OCI-LY7 (cell line): ENCODE measurements around the gene OR2A12. TPM values are rescaled to one million over a fixed set of nuclear protein-coding genes. Genes with fewer than 3 reads are reported as not detected.
"Not testable (repeated sequence)": the region's sequence is repeated elsewhere in the genome, so short reads cannot be mapped to it uniquely, and the experiment has no call there.

Experiments
- BruUV-seq: library from RNA; stranded (reverse); fragments of 400-500 nt; replicated peaks from 2 replicates; lab custom pipeline; 2021; lab: Mats Ljungman, UMichigan
- CTCF ChIA-PET: fragments of 300-600 bp; sonication (Branson Sonifier 250); formaldehyde crosslinking; loops from one replicate; lab custom pipeline; 2022; ENCODE audit warnings: antibody characterized with exemption; ENCODE audit not compliant: unreplicated experiment; lab: Charles Lee
- POLR2A ChIA-PET: fragments of 300-600 bp; sonication (Branson Sonifier 250); formaldehyde crosslinking; loops from one replicate; lab custom pipeline; 2022; ENCODE audit warnings: antibody characterized with exemption; lab: Charles Lee
- DNase-seq: peaks from one replicate; pipeline ENCODE4 v3.0.0-alpha.2; 2015; ENCODE audit warnings: low spot score
- H2AFZ ChIP-seq: fragments of 200-600 bp; sonication (generic), shearing (Covaris generic); 2 replicates; pipeline ENCODE4 v1.6.1; 2014; ENCODE audit warnings: mild to moderate bottlenecking, antibody characterized with exemption, low read length, moderate library complexity
- H3K27ac ChIP-seq: fragments of 200-600 bp; sonication (generic); 2 replicates; pipeline ENCODE4 v1.5.1; 2014; ENCODE audit warnings: mixed run types, low read depth, mild to moderate bottlenecking, moderate library complexity, low read length, inconsistent platforms; ENCODE audit not compliant: poor library complexity, severe bottlenecking
- H3K36me3 ChIP-seq: fragments of 200-600 bp; sonication (generic); 2 replicates; pipeline ENCODE4 v1.6.1; 2014; ENCODE audit warnings: mild to moderate bottlenecking, antibody characterized with exemption, low read length, moderate library complexity, mixed read lengths; ENCODE audit not compliant: insufficient read depth
- H3K4me1 ChIP-seq: fragments of 200-600 bp; sonication (generic); 2 replicates; pipeline ENCODE4 v1.5.1; 2014; ENCODE audit warnings: mild to moderate bottlenecking, low read length; ENCODE audit not compliant: insufficient read depth, poor library complexity, severe bottlenecking
- H3K4me2 ChIP-seq: fragments of 200-600 bp; sonication (generic); 2 replicates; pipeline ENCODE4 v1.6.1; 2014; ENCODE audit warnings: mild to moderate bottlenecking, low read length
- H3K4me3 ChIP-seq: fragments of 200-600 bp; sonication (generic); 2 replicates; pipeline ENCODE4 v1.5.1; 2014; ENCODE audit warnings: mild to moderate bottlenecking, low read depth, low read length; ENCODE audit not compliant: poor library complexity, severe bottlenecking
- H3K79me2 ChIP-seq: fragments of 200-600 bp; sonication (generic); 2 replicates; pipeline ENCODE4 v1.6.1; 2016; ENCODE audit warnings: low read depth, mild to moderate bottlenecking, low read length, moderate library complexity, mixed read lengths; ENCODE audit not compliant: insufficient read depth
- H3K9me2 ChIP-seq: fragments of 200-600 bp; sonication (generic); 2 replicates; pipeline ENCODE4 v1.6.1; 2016; ENCODE audit warnings: mild to moderate bottlenecking, low read length, mixed read lengths; ENCODE audit not compliant: insufficient read depth
- H3K9me3 ChIP-seq: fragments of 200-600 bp; sonication (generic); 2 replicates; pipeline ENCODE4 v1.6.1; 2014; ENCODE audit warnings: mild to moderate bottlenecking, mixed run types, low read length, mixed read lengths
- H4K20me1 ChIP-seq: fragments of 200-600 bp; sonication (generic); 2 replicates; pipeline ENCODE4 v1.6.1; 2014; ENCODE audit warnings: mild to moderate bottlenecking, antibody characterized with exemption, low read length, moderate library complexity, mixed read lengths; ENCODE audit not compliant: insufficient read depth
- CTCF ChIP-seq: fragments of 200-600 bp; sonication (generic); conservative IDR thresholded peaks from 2 replicates; pipeline ENCODE4 v1.5.1; 2014; ENCODE audit warnings: mild to moderate bottlenecking, antibody characterized with exemption, low read length, moderate library complexity, mixed read lengths
- EZH2phosphoT487 ChIP-seq: fragments of 200-600 bp; sonication (generic); IDR thresholded peaks from 2 replicates; pipeline ENCODE4 v1.6.1; 2018; ENCODE audit warnings: low read depth, borderline replicate concordance, mild to moderate bottlenecking, mixed run types, antibody characterized with exemption, low read length, moderate library complexity, mixed read lengths
- intact Hi-C: fragments of 100-400 bp; cut with micrococcal nuclease; formaldehyde crosslinking; loops from one replicate; pipeline ENCODE4 v1.10.0; 2022; ENCODE audit not compliant: unreplicated experiment
- total RNA-seq, 2 experiments: library from RNA; depleted of rRNA in 1 of 2; stranded (reverse); fragments of >200 nt in 1 of 2; shearing (Covaris generic) in 1 of 2; gene quantifications; 2 replicates each; pipeline ENCODE4 v1.2.3, GENCODE V29; 2014 to 2022

OR2A12 gene
- total RNA-seq, 2 experiments from 2014 or later = not detected

- Histone ChIP-seq H3K79me2 (no peaks in the 10 kb centered on the region), H3K4me1 (no peaks in the 10 kb centered on the region), H4K20me1 (no peaks in the 10 kb centered on the region), H3K36me3 (no peaks in the 10 kb centered on the region), H3K4me2 (no peak overlapping the region), H2AFZ (no peak overlapping the region), H3K9me3 (no peaks in the 10 kb centered on the region), H3K9me2 (no peaks in the 10 kb centered on the region), H3K27ac (no peak overlapping the region), H3K4me3 (no peak overlapping the region)
- TF ChIP-seq CTCF (no peak), EZH2phosphoT487 (no peak)
- intact Hi-C loops = no loop called here
- DNase-seq = no peak
- ChIA-PET CTCF (no interaction called here), POLR2A (no interaction called here)
- BruUV-seq = no TSS peak
Measured at GRCh38 chr7:144049491-144049890, 36.6 kb upstream of the OR2A12 start.

GRCh38 chr7:144050093-144050492 is 36.0 kb upstream of the OR2A12 start:
- Histone ChIP-seq H3K4me1 (no peaks in the 10 kb centered on the region), H3K4me2 (no peak overlapping the region), H3K9me2 (no peaks in the 10 kb centered on the region), H2AFZ (no peak overlapping the region), H3K4me3 (no peak overlapping the region), H4K20me1 (no peaks in the 10 kb centered on the region), H3K9me3 (no peaks in the 10 kb centered on the region), H3K27ac (no peak overlapping the region), H3K36me3 (no peaks in the 10 kb centered on the region), H3K79me2 (no peaks in the 10 kb centered on the region)
- intact Hi-C loops = no loop called here
- TF ChIP-seq CTCF (no peak), EZH2phosphoT487 (no peak)
- CTCF ChIA-PET = no interaction called here
- POLR2A ChIA-PET = no interaction called here
- BruUV-seq = no TSS peak
- DNase-seq = no peak

GRCh38 chr7:144050884-144051283 is 35.2 kb upstream of the OR2A12 start:
- intact Hi-C loops, H3K9me3 ChIP-seq, H3K4me2 ChIP-seq, H2AFZ ChIP-seq, H3K4me1 ChIP-seq, H3K9me2 ChIP-seq, H3K4me3 ChIP-seq, H3K36me3 ChIP-seq, CTCF ChIA-PET, DNase-seq, H4K20me1 ChIP-seq, BruUV-seq, H3K27ac ChIP-seq, POLR2A ChIA-PET, H3K79me2 ChIP-seq: not testable (repeated sequence)
